ENCODE results near the gene MAP3K10.

Gene MAP3K10

GRCh38 chr19:40175820-40176219, 15.4 kb upstream of the MAP3K10 start:
- FAIRE-seq: no peak

GRCh38 chr19:40177286-40178070, 13.7 kb upstream of the MAP3K10 start:
- no peak for FAIRE-seq

DNA sequence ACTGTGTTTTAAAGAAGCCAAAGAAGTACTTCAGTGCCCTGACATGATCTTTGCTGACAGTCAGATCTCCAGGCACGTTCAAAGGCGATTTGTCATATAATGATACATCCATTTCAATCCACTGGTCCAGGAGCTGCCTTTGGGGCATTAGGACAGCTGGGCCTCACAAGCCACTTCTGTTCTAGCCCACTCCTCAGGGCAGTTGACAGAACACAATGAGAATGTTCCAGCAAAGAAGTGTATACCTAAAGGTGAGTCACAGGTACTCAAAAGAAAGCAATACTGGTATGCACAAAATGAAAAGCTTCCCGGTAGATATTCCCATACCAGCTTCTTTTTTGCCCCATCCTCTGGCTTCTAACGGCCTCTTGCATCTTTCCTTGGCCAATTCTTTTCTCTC, 12.5 kb upstream of the MAP3K10 start:
- FAIRE-seq: no peak

- FAIRE-seq: no peak
Observed at GRCh38 chr19:40184273-40184672, 7.0 kb upstream of the MAP3K10 start.

GRCh38 chr19:40191836-40192646, 815 bp downstream of the MAP3K10 start:
- FAIRE-seq: no peak

DNA sequence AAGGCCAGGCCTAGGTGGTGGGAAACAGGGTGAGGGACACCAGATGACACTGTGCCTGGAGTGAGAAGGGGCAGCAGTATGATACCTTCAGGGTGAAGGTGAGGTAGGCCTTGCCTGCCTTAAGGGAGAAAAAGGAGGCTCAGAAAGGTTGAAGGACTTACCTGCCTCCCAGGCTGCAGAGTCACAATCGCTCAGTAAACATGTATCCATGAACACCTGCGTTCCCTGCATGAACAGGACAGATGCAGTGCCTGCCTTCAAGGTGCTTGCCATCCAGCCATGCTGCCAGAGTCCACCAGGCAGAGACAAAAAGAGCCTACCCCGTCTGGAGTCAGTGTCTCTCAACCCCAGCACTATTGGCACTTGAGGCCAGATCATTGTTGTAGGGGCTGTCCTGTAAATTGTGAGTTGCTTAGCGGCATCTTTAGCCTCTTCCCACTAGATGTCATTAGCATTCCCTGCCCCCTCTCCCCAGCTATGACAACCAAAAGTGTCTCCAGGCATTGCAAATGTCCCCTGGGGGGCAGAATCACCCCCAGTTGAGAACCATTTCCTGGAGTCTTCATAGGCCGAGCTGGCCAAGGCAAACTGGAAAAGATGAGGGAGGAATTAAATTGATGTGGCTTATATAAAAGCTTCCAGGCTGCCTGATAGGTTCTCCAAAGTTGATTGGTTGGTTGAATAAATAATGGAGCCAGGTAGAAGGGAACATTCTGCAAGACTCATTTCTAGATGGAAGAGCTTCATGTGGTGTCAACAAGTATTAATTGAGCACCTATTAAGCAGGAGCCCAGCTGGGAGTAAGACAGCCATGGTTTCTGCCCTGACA, 1.7 kb downstream of the MAP3K10 start:
- FAIRE-seq: no peak

DNA sequence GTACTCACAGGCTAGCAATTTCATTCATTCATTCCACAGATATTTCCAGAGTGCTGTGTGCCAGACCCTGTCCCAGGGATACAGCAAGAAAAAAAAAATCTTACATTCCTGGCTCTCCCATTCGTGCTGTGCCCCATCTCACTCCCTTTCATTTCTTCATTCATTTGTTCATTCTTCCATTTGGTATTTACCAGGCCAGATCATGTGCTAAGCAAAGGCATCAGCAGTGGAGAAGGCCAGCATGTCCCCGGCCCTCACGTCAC, 2.3 kb downstream of the MAP3K10 start:
- no peak for FAIRE-seq

DNA sequence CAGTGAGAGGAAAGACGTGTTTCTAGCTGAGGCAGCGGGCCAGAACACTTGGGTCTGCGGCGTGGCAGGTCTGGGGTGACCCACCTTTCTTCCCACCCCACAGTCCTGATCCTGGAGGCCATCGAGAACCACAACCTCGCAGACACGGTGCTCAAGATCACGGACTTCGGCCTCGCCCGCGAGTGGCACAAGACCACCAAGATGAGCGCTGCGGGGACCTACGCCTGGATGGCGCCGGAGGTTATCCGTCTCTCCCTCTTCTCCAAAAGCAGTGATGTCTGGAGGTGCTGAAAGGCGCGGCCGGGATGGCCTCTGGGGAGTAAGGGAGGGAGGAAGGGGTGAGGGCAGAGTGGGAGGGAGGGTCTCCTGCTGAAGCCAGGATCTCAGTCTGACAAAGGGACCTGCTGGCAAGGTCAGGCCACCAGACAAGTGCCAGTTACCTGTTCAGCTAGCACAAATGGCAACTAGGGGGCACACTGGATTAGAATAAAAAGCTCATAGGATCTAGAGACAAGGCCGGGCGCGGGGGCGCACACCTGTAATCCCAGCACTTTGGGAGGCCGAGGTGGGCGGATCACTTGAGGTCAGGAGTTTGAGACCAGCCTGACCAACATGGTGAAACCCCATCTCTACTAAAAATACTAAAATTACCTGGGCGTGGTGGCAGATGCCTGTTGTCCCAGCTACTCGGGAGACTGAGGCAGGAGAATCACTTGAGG, 7.2 kb downstream of the MAP3K10 start:
- no peak for FAIRE-seq

- FAIRE-seq: no peak
Observed at GRCh38 chr19:40200341-40201099, 9.3 kb downstream of the MAP3K10 start.

DNA sequence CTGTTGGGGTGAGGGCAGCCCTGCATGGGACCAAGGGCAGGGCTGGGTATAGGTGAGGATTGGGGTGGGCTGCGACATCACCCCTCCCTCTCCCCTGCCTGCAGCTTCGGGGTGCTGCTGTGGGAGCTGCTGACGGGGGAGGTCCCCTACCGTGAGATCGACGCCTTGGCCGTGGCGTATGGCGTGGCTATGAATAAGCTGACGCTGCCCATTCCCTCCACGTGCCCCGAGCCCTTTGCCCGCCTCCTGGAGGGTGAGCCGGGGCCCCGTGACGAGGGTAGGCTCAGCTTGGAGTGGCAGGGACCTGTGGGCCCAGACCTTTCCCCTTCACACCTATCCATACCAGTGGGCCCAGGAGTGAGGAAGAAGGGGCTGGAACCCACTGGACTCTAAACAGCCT, 13.2 kb downstream of the MAP3K10 start:
- no peak for FAIRE-seq

DNA sequence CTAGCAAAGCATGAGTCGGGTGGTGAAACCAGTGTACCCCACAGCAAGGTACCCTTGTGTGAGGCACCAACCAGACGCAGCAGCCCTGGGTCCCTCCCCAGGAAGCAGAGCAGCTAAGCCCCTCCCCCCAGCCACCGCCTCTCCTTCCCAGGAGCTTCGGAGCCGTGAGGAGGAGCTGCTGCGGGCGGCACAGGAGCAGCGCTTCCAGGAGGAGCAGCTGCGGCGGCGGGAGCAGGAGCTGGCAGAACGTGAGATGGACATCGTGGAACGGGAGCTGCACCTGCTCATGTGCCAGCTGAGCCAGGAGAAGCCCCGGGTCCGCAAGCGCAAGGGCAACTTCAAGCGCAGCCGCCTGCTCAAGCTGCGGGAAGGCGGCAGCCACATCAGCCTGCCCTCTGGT, 14.5 kb downstream of the MAP3K10 start:
- no peak for FAIRE-seq

DNA sequence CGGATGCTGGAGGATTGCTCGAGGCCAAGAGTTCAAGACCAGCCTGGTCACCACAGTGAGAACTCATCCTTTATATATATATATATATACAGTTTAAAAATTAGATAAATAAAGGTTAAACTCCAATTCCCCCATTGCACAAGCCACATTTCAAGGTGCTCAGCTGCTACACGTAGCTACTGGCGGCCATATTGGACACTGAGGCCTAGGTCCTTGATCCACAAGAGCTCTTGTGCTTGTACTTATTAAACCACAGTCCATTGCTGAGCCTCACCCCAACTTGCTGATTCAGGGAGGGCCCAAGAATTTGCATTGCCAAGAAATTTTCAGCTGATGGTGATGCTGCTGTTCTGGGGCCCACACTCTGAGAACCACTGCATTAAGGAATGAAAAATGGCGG, 17.4 kb downstream of the MAP3K10 start:
- no peak for FAIRE-seq

GRCh38 chr19:40210889-40211288, 19.7 kb downstream of the MAP3K10 start:
- no peak for FAIRE-seq

- no peak for FAIRE-seq
Observed at GRCh38 chr19:40213251-40213829, 22.1 kb downstream of the MAP3K10 start.

GRCh38 chr19:40213882-40214570, 22.8 kb downstream of the MAP3K10 start:
- no peak for FAIRE-seq

GRCh38 chr19:40214936-40215335, 23.7 kb downstream of the MAP3K10 start:
- no peak for FAIRE-seq

DNA sequence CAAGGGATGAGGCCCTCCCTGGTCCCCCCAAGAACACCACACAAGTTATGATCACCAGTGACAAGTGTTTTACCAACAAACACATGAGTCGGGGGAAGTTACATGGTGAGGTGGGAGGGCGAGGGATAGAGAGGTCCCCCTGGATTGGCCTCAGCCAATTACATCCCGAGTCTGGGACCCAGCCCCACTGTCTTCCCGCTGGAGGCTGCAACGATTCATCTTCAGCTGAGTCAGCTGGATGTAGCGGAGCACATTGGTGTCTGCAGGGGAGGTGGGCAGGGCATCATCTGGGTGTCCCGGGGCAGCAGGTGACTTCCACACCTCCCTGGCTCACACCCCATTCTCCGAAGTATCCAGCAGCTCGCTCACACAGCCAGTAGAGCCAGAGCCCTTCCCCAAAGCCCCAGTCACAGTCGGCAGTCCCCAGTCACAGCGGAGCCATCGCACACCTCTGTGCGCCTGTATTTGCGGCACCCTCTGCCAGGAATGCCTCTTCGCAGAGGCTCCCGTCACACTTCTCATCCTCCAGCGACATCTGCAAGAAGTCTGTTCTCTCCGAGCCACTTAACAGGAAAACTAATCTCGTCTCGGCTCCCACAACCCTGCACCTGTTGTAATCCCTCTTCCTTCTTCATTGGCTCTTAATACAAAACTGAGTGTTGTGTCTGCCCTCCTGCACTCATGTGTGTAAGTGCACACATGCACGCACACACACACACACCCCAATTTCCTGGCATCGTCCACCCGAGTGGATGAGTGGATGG, 25.0 kb downstream of the MAP3K10 start:
- no peak for FAIRE-seq

GRCh38 chr19:40216777-40217026, 25.5 kb downstream of the MAP3K10 start:
- no peak for FAIRE-seq

DNA sequence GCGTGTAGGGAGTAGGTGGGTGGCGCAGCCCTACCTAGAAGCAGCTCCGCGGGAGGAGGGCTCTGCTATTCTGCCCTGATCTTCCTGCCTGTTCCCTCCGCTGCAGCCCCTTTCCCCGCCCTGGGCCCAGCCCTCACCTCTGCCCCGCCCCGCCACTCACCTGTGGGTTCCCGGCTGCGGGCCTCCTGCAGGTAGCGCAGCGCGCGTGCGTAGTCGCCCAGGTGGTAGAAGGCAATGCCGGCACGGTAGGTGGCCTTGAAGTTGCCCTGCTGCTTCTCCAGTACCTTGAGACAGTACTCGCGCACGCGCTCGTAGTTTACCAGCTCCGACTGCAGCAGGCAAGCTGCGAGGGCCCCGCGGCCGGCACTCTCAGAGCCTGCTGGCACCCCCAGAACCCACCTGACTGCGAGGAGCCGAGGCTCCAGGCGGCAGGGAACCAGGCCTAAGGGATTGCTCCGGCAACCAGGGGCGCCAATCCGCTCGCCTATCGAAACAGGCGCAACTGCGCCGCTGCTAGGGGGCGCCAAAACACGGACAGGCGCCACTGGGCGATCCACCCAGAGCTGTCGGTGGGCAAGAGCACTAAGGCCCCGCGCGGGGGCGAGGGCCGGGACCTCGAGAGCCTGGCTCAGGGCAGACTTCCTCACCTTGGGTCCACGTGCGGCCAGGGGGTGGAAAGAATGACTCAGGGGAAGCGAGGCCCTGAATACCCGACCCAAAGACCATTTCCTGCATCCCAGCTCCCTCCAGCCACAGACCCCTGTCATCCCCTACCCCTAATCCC, 26.0 kb downstream of the MAP3K10 start:
- no peak for FAIRE-seq
